NCI-H2171 (cell line): ENCODE measurements around the gene FHAD1.
"Not testable (repeated sequence)": the region's sequence is repeated elsewhere in the genome, so short reads cannot be mapped to it uniquely, and the experiment has no call there.

Experiments used
- DNase-seq: peaks from one replicate; lab custom pipeline; 2025; lab: John Stamatoyannopoulos, UW

FHAD1 gene

GRCh38 chr1:15305468-15305770 is 58.4 kb downstream of the FHAD1 start:
- no peak for DNase-seq

GRCh38 chr1:15306352-15306751 is 59.3 kb downstream of the FHAD1 start:
- DNase-seq, result not testable (repeated sequence)

GRCh38 chr1:15308135-15308534 is 61.1 kb downstream of the FHAD1 start:
- no peak for DNase-seq

- no peak for DNase-seq
These were observed 61.6 kb downstream of the FHAD1 start for GRCh38 chr1:15308621-15309027.

- DNase-seq, result no peak
These were observed 62.7 kb downstream of the FHAD1 start for GRCh38 chr1:15309687-15310086.

GRCh38 chr1:15310544-15310943 is 63.5 kb downstream of the FHAD1 start:
- no peak for DNase-seq

- DNase-seq, result no peak
These were observed 64.2 kb downstream of the FHAD1 start for GRCh38 chr1:15311122-15311822.

GRCh38 chr1:15311880-15312279 is 64.9 kb downstream of the FHAD1 start:
- DNase-seq, result no peak

- DNase-seq, result no peak
These were observed 65.8 kb downstream of the FHAD1 start for GRCh38 chr1:15312626-15313411.

GRCh38 chr1:15314328-15315281 is 67.6 kb downstream of the FHAD1 start:
- no peak for DNase-seq

- no peak for DNase-seq
These were observed 68.8 kb downstream of the FHAD1 start for GRCh38 chr1:15315815-15316214.

GRCh38 chr1:15316510-15316909 is 69.5 kb downstream of the FHAD1 start:
- no peak for DNase-seq

GRCh38 chr1:15320267-15320666 is 73.2 kb downstream of the FHAD1 start:
- no peak for DNase-seq

GRCh38 chr1:15321601-15322000 is 74.6 kb downstream of the FHAD1 start:
- DNase-seq, result no peak

GRCh38 chr1:15322648-15323350 is 75.8 kb downstream of the FHAD1 start:
- no peak for DNase-seq

- DNase-seq, result peak; percentile 30
These were observed 76.4 kb downstream of the FHAD1 start for GRCh38 chr1:15323351-15323988.

GRCh38 chr1:15323989-15324868 is 77.2 kb downstream of the FHAD1 start:
- no peak for DNase-seq

- DNase-seq, result no peak
These were observed 77.9 kb downstream of the FHAD1 start for GRCh38 chr1:15324869-15325335.

- no peak for DNase-seq
These were observed 78.5 kb downstream of the FHAD1 start for GRCh38 chr1:15325375-15326085.
